IPS-18c (cell line): ENCODE results near the gene SIGLECL1.

Experiments
- H3K4me3 ChIP-seq: 2 replicates; pipeline ENCODE4 v1.7.0; 2013; ENCODE audit warnings: low read depth, mild to moderate bottlenecking, low read length, moderate library complexity; ENCODE audit not compliant: insufficient read depth
- H3K9me3 ChIP-seq: one replicate; pipeline ENCODE4 v1.6.1; 2013; ENCODE audit warnings: mild to moderate bottlenecking, low read length, moderate library complexity; ENCODE audit not compliant: control insufficient read depth, insufficient read depth

Gene SIGLECL1

DNA sequence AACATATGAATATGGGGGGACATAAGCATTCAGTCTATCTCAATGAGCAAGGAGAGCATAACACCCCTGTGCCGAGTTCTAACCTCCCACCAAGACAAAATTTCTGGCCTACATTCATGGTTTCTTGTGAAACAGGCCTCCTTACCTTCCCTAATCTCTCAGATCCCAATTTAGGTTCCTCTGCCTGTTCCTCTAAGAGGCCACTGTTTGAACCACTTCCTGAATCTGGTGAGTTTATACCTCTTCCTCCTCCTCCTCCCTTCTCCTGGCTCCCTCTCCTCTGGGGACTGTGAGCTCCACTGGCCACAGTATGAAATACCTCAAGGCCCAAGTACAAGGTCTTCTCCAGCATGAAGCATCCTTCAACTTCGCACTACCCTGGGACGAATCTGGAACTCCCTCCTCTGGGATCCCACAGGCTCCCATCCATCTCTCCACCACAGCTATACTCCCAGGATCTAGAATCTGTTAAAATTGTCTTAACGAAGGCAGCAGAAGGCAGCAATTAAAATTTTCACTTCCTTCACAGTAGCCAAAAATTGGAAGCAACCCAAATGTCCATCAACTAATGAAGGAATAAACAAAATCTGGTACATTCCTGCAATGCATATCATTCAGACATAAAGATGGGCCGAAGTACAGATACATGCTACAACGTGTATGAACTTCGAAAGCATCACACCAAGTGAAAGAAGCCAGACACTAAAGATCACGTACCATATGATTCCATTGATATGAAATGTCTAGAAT, 7.8 kb upstream of the SIGLECL1 start:
- no peak overlapping the region for H3K4me3 ChIP-seq
- no peaks in the 10 kb centered on the region for H3K9me3 ChIP-seq

DNA sequence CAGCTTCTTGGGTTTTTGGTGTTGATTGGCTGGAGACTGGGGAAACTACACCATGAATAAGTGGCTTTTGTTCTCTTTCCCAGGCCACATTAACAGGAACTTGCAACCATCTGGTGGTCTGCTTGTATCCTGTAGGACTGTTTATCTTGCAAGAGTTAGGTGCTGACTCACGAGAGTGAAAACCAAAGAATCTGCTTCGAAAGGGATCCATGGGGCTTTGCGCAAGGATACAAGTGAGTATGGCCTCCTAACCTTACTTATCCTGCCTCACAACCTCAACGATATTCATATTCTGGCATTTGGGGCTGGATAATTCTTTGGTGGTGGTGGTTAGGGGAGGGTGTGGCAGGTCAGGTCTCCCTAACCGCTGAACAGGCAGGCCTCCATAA, 4.7 kb upstream of the SIGLECL1 start:
- Histone ChIP-seq H3K4me3 (no peak overlapping the region), H3K9me3 (no peaks in the 10 kb centered on the region)

DNA sequence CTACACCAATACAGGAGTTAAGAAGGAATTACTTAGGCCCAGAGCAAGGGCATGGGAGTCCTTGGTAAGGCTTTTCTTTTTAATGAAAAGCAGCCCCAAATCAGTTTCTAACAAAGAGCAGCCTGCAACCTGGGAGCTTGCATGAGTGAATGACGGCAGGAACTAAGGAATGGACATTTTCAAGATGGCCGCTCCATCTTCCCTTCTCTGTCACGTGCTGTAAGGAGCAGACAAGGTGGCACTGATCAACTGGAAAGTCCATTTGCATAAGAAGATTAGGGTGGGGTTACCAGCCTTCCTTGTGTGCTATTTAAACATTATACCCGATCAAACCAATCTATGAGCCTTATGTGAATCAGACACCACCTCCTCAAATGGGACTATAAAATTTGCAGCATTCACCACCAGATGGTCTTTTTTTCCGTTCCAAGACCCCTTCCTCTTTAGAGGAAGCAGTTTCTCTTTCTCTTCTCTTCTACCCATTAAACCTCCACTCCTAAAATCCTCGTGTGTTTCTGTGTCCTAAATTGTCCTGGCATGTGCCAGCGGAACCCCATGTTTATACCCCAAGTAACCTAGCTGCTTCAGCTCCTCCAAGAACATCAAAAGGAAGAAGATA, 2.8 kb upstream of the SIGLECL1 start:
- H3K9me3 ChIP-seq, result no peaks in the 10 kb centered on the region

DNA sequence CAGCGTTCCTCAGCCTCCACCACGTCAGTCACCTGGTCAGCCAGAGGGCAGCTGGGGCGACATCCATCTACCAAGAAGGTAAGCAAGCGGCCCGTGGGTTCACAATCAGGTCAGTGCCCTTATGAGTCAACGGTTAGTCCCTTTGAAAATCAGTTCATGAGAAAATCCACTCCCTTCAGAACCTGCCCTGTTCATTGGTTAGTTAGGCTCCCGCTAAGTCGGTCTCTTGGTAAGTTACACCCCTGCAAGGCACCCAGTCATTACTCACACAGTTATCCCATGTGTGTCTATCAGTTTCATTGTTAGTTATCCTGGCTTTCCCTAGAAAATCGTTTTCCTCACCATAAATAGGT, 564 bp downstream of the SIGLECL1 start:
- Histone ChIP-seq H3K4me3 (no peak overlapping the region), H3K9me3 (no peaks in the 10 kb centered on the region)

More for the DNA sequence above, 2.8 kb upstream of the SIGLECL1 start:
- no peak overlapping the region for H3K4me3 ChIP-seq

DNA sequence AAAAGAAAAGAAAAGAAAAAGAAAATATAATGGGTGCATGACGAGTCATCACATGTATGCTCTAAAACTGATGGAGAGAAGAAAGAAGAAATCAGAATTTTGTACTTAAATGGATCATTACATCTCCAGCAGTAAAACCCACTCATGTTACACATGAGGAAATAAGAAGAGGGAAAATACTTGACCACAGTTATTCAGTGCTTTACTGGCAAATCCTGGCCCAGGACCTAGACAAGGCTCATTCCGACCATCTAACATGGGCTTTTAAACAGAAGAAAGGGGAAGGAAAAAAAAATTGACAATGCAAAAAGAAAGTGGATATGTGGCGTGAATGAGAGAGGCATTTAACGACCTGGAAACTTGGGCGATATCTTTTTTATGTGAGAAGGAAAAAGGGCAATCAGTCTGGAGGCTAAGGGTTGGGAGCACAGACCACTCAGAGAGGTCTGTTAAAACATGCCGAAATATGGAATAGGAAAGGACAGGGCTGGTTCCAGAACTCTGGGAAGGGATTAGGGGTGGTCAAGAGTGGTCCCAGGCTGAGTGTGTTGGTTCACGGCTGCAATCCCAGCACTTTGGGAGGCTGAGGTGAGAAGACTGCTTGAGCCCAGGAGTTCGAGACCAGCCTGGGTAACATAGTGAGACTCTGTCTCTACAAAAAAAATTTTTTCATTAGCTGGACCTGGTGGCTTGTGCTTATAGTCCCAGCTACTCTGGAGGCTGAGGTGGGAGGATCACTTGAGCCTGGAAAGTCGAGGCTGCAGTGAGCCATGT, 1.6 kb downstream of the SIGLECL1 start:
- Histone ChIP-seq H3K4me3 (no peak overlapping the region), H3K9me3 (no peaks in the 10 kb centered on the region)

DNA sequence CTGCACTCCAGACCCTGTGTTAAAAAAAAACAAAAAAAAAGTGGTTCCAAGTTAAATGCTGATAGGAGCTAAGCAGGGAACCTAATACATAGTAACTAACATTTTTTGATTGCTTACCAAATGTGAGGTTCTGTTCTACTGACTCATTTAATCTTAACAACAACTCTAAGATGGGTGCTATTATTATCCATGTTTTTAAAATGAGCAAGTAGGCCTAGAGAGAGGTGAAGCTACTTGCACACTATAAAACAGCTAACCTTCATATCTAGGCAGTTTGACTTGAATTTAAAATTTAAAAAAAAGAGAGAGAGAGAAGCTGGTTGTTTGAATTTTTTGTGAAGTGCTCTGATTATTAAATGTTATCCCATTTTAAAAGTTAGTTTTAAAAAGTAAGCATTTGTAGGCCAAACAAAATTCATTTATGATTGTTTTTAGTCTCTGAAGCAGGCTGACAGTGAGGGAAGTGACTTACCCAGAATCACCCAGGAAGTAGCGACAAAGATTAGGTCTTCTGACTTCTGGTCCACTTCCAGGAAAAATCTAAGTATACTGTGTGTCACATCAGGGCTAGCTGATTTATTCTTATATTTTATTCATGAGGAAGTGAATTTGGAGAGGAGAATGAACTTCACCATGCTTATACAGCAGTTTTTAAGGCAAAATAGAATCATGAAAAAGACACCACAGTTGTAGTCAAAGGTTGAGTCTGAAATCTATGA, 2.4 kb downstream of the SIGLECL1 start:
- Histone ChIP-seq H3K4me3 (no peak overlapping the region), H3K9me3 (no peaks in the 10 kb centered on the region)

DNA sequence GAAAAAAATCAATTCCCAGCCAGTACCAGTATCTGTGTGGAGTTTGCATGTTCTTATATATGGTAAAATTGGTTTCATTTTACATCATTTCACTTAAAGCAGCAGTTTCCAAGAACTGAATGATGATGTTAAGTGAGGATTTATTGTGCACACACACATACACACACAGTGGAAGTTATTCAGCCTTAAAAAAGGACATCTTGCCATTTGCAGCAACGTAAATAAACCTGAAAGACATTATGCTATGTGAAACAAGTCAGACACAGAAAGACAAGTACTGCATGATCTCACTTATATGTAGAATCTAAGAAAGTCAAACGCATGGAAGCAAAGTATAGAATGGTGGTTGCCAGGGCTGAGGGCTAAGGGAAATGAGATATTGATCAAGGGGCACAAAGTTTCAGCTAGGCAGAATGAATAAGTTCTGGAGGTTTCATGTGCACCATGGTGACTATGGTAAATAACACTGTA, 5.3 kb downstream of the SIGLECL1 start:
- Histone ChIP-seq H3K9me3 (no peaks in the 10 kb centered on the region), H3K4me3 (no peak overlapping the region)

DNA sequence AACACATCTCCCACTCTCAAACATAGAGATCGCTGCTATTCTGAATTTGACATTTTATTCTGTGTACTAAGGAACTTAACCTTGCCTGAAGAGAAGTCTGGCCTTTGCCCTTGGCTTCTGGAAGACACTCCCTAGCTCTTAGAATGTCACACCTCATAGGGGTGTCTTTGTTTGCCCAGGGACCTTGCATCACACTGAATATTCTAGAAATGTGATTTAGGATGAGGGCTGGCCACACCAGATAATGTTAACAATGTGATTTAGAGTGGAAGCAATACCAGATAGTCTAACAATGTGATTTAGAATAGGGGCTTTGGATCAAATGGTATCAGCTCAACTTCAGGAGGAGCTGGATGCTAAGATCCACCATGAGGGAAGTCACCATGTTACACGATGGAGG, 6.6 kb downstream of the SIGLECL1 start:
- H3K4me3 ChIP-seq, result no peak overlapping the region
- H3K9me3 ChIP-seq, result no peaks in the 10 kb centered on the region

DNA sequence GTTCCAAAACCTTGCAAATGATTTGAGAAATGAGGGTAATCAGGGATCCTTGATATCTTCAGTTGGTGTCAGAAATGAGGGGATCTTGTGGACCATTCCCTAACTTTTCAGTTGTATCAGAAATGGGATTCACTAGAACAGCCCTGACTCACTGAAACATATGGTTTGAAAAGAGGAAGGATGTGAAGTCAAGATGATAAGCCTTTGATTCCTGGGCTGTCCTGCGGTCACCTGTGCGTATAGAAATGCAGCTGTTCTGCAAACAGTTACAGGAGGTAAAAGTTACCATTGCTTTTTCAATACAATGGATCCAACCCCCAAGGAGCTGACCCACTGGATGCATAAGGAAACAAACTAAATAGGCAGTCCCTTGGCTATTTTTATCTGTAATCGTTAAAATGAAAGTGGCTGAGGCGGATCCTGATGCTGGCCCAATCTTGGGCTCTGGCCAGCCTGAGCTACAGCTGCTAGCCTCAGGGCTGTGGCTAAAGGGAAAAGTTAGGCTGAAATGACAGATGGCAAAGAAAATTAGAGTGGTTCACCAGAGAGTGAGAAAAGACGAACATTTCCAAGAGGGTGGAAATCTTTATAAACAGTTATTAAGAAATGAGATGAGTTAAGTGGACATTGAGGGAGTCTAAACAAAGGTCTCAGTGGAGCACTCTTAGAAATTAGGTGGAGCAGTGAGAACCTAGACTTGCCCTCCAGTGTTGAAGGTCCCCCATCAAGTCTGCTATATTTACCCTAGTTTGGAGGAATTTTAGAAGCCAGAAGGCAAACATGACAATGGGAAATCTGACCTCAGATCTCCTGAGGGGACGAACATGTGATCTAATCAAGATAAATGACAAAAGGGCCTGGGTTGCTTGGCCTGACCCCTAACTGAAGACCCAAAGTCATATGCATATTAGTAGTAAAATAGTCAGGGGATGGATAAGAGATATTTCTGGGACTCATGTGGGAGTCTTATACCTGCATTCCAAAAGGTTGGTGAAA, 7.6 kb downstream of the SIGLECL1 start:
- Histone ChIP-seq H3K4me3 (no peak overlapping the region), H3K9me3 (no peaks in the 10 kb centered on the region)

DNA sequence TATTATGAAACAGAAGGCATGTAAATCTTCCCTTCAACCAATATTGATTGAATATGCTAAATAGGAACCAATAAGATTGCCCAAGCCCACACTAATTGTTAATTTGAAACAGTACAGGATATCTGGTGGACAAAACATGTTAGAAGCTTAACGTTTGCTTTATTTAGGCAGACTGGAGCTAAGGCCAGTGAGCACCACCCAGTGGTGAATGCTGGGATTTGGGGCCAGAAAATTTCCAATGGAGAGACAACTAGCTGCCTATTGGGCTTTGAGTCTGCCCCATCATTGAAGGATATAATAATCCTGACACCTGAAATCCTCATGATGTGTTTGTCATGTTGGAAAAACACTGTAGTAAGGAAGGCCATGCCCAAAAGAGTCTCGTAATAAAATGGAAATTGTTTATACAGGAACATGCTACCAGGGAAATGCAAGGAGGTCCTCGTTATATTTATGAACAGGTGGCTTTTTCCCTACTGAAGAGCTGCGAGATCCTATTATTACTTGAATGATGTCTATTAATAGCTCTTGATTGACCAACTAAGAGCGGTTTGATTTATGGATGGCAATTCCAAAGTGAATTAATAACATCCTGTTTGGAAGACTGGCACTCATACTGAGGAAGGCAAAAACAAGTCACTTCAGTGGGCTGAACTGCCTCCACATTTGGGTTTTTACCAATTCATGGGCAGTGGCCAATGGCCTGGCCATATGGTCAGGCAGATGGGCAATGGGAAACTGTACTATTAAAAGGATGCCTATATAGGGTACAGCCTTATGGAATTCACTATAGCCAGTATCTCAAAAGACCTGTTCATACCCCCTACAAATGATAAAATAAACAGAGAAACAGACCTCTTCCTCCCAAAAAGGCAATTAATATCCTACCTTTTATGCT, 8.7 kb downstream of the SIGLECL1 start:
- no peaks in the 10 kb centered on the region for H3K9me3 ChIP-seq

DNA sequence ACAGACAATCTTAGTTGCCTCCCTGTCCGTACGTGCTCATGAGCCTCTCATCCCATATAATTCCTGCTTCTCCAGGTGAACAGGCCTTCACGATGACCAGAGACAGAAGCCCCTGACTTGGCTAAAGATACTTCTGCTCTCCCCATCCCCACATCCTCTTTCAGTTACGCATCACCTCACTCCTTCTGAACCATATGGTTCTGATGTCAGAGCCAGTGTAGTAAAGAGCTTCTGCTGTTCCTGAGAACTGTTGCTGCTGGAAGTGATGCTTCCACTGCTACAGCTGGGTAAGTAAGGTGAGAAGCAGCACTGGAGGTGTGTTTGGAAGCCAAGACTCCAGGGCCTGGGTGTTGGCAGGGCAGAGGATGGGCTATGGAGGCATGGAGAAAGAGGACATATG, 12.9 kb downstream of the SIGLECL1 start:
- H3K9me3 ChIP-seq, result no peaks in the 10 kb centered on the region
- H3K4me3 ChIP-seq, result no peak overlapping the region

More for the DNA sequence above, 8.7 kb downstream of the SIGLECL1 start:
- no peak overlapping the region for H3K4me3 ChIP-seq

DNA sequence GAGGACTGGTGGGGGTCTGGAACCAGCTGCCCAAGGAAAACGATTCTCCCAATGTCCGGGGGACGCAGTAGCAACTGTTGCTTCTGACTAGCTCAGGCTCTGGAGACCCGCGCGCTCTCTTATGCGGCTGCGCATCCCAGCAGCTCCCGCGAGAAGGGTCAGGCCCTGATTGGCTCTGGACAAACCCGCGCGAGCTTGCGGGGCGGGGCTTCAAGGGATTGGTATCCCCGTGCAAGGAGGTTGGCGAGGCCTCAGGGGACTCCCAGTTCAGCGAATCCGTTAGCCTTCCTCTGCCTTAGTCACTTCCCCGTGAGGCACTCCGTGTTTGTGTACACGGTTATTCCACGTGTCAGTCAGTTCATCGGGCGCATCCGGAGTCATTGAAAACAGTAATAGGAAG, 20.2 kb downstream of the SIGLECL1 start:
- H3K9me3 ChIP-seq, result no peaks in the 10 kb centered on the region
- H3K4me3 ChIP-seq, result no peak overlapping the region

DNA sequence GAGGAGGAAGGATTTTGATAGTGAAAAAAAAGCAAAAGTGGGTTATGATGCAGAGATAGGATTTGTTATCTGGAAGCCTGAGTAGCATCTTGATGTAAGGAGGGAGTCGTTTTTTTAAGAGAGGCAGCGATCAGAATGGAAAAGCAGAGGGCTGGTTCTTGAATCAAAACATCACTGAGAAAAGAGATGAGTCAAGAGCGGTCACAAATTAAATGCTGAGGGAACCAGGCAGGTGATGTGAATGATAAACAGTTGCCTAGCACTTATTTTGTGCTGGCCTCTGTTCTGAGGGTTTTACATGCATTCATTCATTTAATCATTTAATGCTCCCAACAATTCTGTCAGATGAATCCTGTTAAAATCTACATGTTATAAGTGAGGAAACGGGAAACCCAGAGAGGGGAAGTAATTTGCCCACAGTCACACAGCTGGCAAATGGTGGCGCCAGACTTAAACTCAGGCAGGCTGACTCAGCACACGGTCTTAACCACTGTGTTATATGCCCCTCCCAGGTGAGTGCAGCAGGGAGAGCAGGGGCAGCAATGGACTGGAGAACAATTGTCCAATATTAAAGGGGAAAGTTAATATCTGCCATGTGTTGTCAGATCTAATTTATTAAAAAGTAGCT, 21.4 kb downstream of the SIGLECL1 start:
- H3K9me3 ChIP-seq, result no peaks in the 10 kb centered on the region
- no peak overlapping the region for H3K4me3 ChIP-seq

DNA sequence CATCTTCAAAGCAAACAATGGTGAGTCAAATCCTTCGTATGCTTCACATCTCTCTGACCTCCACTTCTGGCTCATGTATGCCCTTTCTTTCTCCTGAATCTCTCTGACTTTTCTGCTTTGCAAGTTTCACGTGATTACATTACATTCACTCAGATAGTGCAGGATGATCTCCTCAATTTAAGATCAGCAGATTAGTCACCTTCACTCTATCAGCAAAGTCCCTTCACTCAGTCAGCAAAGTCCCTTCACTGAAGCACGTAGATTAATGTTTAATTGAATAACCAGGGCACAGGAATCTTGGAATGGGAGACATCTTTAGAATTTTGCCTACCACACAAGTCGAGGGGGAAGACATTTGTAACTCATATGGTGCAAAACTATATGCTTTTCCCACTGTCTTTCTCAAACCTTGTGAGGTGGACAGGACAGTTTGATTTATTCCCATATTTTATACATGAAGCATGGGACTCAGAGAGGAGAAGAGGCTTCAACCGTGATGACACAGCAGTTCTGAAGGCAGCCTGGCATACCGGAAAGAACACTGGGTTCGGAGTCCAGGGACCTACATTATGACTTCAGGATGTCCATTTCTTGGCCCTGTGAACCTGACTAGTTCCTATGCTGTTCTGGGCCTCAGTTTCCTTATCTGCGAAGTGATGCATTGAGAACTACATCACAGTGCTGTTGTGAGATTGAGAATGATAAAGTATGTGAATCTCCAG, 23.3 kb downstream of the SIGLECL1 start:
- H3K9me3 ChIP-seq, result no peaks in the 10 kb centered on the region
- H3K4me3 ChIP-seq, result no peak overlapping the region

DNA sequence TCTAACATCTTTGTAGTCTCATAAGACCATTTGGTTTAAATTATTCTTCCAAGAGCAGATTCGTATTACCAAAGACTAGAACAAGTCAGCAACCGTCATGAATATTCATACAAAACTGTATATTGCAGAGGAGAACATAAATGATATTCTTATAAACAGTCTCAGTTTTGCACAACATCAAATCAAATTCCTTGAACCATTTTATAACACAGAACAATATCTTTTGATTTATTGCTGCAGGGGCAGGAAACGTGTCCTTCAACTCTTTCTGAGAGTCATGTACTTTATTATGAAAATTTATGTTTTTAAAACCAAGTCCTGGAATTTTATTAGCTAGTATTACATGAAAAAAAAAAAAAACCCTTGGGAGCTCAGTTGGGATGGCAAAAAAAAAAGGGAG, 26.2 kb downstream of the SIGLECL1 start:
- H3K4me3 ChIP-seq, result no peak overlapping the region

More for the DNA sequence above, 26.2 kb downstream of the SIGLECL1 start:
- H3K9me3 ChIP-seq, result no peaks in the 10 kb centered on the region
